Keratinocyte (primary cell): ENCODE measurements around the gene CTNND2.

Experiments used
- EZH2 ChIP-seq: IDR thresholded peaks from one replicate; pipeline ENCODE4 v1.6.1; 2012; ENCODE audit warnings: inconsistent platforms, mild to moderate bottlenecking, low read length, moderate library complexity
- TF ChIP-seq, protein P1 (sequence below), 3 experiments: IDR thresholded peaks in 1 of 3; conservative IDR thresholded peaks in 1 of 3; optimal IDR thresholded peaks in 1 of 3; 2 replicates in 2 of 3; 3 replicates in 1 of 3; pipeline versions ENCODE3 to v1.5.1; 2011; ENCODE audit warnings: low read length in 3 of 3, mild to moderate bottlenecking in 3 of 3, moderate library complexity in 2 of 3, control low read depth in 1 of 3, inconsistent platforms in 1 of 3; ENCODE audit not compliant: insufficient read depth in 2 of 3; ENCODE audit errors: extremely low read depth in 1 of 3

GRCh38 chr5:11617080-11617479 is 287.2 kb downstream of the CTNND2 start:
- no peak for TF ChIP-seq EZH2
- TF ChIP-seq, protein P1, sequence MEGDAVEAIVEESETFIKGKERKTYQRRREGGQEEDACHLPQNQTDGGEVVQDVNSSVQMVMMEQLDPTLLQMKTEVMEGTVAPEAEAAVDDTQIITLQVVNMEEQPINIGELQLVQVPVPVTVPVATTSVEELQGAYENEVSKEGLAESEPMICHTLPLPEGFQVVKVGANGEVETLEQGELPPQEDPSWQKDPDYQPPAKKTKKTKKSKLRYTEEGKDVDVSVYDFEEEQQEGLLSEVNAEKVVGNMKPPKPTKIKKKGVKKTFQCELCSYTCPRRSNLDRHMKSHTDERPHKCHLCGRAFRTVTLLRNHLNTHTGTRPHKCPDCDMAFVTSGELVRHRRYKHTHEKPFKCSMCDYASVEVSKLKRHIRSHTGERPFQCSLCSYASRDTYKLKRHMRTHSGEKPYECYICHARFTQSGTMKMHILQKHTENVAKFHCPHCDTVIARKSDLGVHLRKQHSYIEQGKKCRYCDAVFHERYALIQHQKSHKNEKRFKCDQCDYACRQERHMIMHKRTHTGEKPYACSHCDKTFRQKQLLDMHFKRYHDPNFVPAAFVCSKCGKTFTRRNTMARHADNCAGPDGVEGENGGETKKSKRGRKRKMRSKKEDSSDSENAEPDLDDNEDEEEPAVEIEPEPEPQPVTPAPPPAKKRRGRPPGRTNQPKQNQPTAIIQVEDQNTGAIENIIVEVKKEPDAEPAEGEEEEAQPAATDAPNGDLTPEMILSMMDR (optimal IDR thresholded peaks at IDR 0.05 in 1 of 3, IDR thresholded peaks at IDR 0.05 in 1 of 3, conservative IDR thresholded peaks at IDR 0.05 in 1 of 3; ENCODE audit: extremely low read depth in 1 of 3, insufficient read depth in 2 of 3, low read length in 3 of 3), result no peak
